GM18907 (cell line): ENCODE data around the gene ZNF580.

Source experiments
- ATAC-seq: cut with Tn5 transposase; IDR thresholded peaks from one replicate; pipeline ENCODE4 v1.9.1; 2021; ENCODE audit warnings: mild to moderate bottlenecking, moderate library complexity; ENCODE audit not compliant: unreplicated experiment

The ZNF580 gene

GRCh38 chr19:55605637-55606470 lies 34.9 kb upstream of the ZNF580 start, which contains the start of gene ZNF865:
TSS of gene ZNF865 (plus strand) at chr19:55605647. CDS start at chr19:55613619, 7,972 bp downstream.
- peak; percentile 34 for ATAC-seq

DNA sequence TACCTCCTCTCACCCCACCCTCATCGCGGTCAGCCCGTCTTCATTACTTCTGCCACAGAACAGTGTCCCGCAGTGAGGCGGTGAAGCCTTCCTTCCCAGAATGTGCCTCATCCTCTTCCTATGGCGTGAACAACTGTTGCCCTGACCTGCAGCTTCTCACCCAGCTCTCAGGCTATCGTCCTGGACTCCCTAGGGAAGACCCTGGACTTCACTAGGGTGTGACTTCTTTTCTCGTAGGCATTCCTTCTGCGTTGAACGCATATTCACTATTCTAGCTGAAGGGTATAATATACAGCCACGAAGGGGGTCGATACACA lies 34.4 kb upstream of the ZNF580 start:
- no peak for ATAC-seq

DNA sequence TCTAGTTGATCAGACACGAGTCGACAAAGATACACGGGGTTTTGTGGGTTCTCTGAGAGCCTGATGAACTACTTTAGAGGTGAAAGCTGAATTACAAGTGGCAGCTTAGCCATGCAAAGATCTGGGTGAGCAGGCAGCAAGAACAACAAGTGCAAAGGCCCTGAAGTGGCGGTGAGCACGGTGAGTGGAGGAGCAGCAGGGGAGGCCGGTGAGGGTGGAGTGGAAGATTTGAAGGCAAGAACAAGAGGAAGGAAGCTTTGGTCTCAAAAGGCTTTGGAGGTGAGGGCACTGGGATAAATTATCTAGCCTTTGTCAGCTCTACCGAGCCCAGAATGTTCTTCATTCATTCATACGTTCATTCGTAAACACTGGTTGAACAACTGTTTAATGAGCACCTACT lies 34.0 kb upstream of the ZNF580 start:
- ATAC-seq = no peak

DNA sequence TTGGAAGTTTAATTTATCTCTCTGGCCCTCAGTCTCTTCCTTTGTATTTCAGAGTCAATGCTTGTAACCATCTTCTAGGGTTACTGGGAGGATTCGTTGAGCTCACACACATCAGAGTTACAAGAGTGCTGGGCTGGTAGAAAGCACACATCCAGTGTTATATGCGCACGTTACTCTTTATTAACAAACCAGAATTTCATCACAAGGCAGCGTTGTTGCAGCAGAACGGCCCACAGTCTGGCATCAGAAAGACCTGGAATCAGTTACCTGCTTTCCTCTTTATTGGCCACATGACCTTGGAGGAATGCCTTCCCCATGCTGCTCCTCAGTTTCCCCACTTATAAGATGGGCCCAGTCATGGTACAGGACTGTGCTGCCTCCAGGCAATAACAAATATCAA lies 31.5 kb upstream of the ZNF580 start:
- ATAC-seq = no peak

DNA sequence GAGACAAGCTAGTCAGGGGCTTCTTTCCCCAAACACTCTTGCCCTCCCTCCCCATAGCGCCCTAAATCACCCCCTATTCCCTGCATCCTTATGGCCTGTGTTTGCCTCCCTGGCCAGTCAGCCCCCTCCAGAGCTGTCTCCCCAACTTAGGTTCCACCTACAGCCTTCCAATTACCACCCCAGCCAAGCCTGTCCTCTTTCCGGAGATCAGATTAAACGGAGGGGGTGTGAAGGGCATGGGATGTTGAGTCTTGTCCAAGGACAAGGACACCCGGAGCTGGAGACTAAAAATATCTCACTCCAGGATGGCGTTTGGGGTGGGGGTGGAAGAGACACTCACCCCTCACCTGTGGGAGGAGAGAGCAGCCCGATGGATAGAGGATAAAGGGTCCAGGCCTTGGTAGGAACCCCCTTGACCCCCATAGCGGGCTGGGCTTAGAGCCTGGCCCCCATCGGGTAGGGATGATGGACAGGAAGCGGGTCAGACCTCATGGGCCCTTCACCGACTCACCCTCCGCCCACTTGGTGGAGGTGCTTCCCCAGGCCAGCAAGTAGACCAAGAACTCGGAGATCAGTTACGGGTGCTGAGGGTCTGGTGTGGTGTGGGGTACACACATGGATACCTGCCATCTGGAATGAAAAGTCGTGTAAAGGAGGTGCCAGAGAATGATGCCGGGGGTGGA lies 29.4 kb upstream of the ZNF580 start:
- no peak for ATAC-seq

DNA sequence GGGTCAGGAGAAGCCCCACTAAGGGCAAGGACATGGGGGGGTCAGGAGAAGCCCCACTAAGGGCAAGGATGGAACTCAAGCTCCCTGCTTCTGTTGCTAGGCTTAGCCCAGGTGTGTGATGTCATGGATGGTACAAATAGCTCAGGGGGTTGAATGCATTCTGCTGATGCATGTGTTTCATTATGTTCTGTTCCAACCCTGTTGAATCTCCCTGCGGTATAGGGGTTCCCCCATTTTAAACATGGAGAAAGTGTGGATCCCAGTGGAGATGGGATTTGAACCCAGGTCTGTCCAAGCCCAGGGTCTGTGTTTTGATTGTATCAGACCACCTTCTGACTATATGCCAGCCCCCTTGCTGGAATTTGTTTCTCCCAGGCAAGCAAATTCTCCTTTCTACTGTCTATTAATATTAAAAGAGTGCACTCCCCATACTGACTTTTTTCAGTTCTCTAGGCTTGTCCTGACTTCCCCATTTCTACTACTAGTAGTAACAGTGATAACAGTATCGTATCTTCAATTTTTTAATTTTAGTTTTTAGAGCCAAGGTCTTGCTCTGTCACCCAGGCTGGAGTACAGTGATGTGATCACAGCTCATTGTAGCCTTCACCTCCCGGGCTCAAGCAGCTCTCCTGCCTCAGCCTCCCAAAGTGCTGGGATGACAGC lies 28.7 kb upstream of the ZNF580 start:
- ATAC-seq = no peak

GRCh38 chr19:55613396-55613795 lies 27.4 kb upstream of the ZNF580 start:
- ATAC-seq = no peak

DNA sequence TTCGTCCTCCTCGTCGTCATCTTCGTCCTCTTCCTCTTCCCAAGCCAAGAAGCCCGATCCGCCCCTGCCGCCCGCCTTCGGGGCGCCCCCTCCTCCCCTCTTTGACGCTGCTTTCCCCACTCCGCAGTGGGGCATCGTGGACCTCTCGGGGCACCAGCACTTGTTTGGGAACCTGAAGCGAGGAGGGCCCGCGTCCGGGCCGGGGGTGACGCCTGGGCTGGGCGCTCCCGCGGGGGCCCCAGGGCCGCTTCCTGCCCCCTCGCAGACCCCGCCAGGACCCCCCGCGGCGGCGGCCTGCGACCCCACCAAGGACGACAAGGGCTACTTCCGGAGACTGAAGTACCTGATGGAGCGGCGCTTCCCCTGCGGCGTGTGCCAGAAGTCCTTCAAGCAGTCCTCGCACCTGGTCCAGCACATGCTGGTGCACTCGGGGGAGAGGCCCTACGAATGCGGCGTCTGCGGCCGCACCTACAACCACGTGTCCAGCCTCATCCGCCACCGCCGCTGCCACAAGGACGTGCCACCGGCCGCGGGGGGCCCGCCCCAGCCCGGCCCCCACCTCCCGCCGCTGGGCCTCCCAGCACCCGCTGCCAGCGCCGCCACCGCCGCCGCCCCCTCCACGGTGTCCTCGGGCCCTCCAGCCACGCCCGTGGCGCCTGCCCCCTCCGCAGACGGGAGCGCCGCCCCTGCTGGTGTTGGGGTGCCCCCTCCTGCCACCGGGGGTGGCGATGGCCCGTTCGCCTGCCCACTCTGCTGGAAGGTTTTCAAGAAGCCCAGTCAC lies 26.7 kb upstream of the ZNF580 start:
- ATAC-seq = no peak

DNA sequence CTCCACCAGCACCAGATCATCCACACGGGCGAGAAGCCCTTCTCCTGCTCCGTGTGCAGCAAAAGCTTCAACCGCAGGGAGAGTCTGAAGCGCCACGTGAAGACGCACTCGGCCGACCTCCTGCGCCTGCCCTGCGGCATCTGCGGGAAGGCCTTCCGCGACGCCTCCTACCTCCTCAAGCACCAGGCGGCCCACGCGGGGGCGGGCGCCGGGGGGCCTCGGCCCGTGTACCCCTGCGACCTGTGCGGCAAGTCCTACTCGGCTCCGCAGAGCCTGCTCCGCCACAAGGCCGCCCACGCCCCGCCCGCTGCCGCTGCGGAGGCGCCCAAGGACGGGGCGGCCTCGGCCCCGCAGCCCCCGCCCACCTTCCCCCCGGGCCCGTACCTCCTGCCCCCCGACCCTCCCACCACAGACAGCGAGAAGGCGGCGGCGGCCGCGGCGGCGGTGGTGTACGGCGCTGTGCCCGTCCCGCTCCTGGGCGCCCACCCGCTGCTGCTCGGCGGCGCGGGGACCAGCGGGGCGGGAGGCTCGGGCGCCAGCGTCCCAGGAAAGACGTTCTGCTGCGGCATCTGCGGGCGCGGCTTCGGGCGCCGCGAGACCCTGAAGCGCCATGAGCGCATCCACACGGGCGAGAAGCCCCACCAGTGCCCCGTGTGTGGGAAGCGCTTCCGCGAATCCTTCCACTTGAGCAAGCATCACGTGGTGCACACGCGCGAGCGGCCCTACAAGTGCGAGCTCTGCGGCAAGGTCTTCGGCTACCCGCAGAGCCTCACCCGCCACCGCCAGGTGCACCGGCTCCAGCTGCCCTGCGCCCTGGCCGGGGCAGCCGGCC lies 25.9 kb upstream of the ZNF580 start:
- no peak for ATAC-seq

DNA sequence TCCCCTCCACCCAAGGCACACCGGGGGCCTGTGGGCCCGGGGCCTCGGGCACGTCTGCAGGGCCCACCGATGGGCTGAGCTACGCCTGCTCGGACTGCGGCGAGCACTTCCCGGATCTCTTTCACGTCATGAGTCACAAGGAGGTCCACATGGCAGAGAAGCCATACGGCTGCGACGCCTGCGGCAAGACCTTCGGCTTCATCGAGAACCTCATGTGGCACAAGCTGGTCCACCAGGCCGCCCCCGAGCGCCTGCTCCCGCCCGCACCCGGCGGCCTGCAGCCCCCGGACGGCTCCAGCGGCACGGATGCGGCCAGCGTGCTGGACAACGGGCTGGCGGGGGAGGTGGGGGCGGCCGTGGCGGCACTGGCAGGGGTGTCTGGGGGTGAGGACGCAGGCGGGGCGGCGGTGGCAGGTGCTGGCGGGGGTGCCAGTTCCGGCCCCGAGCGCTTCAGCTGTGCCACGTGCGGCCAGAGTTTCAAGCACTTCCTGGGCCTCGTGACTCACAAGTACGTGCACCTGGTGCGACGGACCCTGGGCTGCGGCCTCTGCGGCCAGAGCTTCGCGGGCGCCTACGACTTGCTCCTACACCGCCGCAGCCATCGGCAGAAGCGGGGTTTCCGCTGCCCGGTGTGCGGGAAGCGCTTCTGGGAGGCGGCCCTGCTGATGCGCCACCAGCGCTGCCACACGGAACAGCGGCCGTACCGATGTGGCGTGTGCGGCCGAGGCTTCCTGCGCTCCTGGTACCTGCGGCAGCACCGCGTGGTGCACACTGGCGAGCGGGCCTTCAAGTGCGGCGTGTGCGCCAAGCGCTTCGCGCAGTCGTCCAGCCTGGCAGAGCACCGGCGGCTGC lies 25.0 kb upstream of the ZNF580 start:
- ATAC-seq = no peak

DNA sequence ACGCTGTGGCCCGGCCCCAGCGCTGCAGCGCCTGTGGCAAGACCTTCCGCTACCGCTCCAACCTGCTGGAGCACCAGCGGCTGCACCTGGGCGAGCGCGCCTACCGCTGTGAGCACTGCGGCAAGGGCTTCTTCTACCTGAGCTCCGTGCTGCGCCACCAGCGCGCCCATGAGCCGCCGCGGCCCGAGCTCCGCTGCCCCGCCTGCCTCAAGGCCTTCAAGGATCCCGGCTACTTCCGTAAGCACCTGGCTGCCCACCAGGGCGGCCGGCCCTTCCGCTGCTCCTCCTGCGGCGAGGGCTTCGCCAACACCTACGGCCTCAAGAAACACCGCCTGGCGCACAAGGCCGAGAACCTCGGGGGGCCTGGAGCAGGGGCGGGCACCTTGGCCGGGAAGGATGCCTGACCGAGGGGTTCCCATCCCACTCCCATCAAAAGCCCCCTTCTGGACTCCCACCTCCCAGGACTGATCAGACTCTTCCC lies 24.4 kb upstream of the ZNF580 start:
- ATAC-seq = no peak

DNA sequence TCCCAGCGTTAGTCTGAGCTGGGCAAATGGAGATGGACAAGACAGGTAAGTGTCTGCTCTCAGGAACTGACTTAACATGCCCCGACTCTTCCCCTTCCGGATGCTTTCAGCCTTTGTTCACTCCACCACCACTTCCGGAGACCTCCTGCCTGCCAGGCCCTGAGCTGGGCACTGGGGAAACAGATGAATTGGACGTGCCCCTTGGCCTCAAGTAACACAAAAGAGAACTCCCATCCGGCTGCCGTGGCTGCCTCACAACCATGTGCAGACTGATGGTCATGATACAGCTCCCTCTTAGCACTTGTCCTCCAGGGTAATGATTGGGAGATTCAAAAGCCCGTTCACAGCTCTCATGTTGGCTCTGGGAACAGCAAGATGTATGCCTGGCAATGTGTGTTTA lies 23.4 kb upstream of the ZNF580 start:
- ATAC-seq = no peak

DNA sequence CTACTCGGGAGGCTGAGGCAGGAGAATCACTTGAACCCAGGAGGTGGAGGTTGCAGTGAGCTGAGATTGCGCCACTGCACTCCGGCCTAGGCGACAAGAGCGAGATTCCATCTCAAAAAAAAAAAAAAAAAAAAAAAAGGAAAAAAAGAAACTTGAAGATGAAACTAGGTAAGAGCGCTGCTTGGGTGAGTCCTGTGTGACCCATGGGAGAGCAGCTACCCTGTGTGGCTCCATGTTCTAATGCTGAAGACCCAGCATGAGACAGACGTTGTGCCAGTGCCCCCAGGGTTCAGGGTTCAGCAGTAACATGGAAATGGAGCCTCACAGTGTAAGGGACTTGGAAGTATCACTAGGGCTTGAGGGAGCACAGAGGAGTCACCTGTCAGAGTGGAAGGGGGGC lies 22.4 kb upstream of the ZNF580 start:
- ATAC-seq = no peak

DNA sequence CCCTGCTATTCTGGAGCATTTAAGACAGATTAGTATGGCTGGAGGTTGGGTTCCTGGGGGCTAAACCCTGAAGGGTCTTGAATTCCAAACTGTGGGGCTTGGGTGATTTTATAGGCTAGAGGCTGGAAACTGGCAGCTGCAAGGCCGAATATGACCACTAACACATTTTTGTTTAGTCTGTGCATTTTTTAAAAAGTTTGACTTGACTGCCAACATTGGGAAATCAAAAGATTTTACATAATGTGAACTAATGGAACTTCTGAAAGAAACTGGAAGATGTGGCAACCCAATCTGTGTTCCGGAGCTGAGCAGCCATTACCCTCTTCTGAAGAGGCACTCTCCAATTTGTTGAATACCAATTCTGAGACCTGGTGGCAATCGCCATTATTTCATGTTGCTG lies 21.5 kb upstream of the ZNF580 start:
- ATAC-seq = no peak

DNA sequence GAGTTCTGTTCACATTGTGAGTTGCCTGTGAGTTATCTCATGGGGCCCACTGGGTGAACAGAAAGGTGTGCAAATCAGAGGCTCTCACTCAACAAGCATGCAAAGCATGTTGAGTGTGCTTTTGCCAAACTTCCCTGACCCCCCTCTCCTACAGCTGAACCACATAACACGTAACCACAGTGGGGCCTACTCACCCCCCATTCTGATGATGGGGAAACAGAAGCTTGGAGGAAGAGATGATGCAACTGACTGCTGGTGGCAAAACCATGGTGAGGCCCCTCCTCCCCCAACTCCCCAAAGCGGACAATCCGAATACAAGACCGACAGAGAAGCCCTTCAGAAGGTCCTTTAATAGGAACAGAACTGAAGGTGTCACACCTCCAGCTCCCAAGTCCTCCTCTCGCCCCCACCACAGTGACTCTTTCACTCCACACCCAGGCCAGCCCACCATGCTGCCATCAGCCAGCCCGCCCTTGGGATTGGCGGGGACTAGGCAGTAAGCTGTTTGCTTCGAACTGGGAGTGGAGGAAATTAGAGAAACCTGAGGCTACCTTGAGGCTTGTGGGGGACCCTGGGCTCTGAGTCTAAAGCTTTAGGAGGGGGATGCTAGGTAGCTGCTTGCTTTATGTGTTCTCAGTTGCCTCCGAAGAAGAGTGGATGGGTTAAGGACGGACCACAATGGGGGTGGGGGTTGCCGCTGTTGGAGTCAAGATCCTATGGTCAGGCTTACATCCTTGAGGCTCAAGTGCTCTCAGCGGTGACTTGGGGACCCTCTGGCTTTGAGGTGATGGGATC lies 20.2 kb upstream of the ZNF580 start:
- ATAC-seq = no peak

GRCh38 chr19:55621205-55621672 lies 19.6 kb upstream of the ZNF580 start:
- no peak for ATAC-seq

DNA sequence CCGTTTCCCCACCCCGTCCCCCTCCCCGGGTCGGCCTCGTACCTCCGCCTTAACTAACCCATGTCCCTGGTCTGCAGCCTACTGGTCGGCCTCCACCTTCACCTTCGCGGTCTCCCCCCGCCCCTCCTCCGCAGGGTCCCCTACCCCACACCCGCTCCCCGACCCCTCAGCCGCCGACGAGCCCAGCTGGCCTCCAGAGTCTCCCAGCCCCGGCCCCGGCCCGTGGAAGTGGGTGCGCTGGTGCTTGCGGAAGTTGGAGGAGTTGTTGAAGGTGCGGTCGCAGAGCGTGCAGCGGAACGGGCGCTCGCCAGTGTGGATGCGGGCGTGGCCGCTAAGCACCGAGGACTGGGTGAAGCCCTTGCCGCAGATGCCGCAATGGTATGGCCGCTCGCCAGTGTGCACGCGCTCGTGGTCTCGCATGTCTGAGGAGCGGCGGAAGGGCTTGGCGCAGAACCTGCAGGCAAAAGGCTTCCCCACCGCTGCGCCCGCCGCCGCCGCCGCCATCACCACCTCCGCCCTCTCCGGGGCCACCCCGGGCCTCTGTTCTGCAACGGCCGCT lies 19.1 kb upstream of the ZNF580 start:
- no peak for ATAC-seq
